ENCODE measurements around the gene TMEM130.
"Not testable (repeated sequence)": the region's sequence is repeated elsewhere in the genome, so short reads cannot be mapped to it uniquely, and the experiment has no call there.

Gene TMEM130

DNA sequence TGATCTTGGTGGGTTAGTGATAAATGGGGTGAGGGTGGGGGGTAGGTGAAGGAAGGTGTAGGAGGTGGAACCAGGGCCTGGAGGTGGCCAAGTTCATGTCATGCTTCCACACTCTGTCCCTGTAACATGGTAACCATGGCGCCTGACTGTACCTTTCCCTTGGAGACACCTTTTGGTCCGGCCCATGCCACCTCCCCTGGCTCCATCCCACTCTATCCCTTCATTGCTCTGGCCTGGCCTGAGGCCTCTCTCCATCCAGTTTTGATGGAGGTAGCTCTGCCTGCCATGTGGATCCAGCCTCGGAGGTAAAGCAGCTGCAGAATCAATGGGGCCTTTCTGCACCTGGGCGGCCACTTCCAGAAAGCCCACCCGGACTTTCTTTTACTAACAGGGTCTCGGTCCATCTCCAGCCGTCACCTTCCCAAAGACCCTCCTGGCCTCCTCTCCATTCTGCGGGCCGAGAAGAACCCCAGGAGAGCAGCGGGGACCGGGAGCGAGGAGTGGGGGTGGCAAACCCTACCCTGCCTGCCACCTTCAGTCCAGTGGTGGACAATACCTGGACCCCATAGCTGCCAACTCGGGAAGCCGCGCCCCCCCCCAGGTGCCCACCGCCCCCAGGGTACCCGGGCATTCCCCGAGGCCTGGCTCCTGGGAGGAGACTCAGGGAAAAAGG is 8.0 kb upstream of the TMEM130 start:
- no peak for DNase-seq (ENCODE audit: low read depth in 2 of 2)

DNA sequence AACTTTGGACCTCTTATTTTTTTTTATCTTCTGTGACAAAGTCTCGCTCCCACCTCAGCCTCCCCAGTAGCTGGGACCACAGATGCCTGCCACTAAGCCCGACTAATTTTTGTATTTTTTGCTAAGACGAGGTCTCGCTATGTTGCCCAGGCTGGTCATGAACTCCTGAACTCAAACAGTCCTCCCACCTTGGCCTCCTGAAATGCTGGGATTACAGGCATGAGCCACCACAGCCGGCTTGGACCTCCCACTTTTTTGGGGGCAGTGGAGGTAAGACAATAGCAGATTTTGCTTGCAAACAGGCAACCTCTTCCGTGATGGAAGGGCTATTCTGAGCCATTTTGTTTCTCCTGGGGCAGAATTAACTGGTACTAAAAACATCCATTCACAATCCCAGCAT is 7.3 kb upstream of the TMEM130 start:
- no peak for DNase-seq (ENCODE audit: low read depth in 2 of 2)

DNA sequence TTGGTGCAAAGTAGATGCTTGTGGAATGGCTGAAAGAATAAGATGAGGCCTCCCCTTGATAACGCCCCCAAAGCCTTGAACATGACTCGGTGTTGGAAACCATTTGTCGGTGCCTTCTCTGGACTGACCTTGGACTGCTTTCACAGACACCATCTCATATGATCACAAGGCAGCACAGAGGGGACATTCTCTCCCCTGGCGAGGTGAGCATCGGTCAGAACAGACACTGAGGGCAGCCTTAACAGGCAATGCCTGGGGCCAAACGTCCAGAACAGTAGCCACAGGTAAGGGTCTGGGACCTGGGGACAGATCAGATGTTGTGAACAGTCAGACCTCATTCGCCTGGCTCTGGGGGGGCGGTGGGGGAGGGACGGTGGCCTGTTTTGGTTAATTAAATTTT is 5.7 kb upstream of the TMEM130 start:
- no peak for DNase-seq (ENCODE audit: low read depth in 2 of 2)

DNA sequence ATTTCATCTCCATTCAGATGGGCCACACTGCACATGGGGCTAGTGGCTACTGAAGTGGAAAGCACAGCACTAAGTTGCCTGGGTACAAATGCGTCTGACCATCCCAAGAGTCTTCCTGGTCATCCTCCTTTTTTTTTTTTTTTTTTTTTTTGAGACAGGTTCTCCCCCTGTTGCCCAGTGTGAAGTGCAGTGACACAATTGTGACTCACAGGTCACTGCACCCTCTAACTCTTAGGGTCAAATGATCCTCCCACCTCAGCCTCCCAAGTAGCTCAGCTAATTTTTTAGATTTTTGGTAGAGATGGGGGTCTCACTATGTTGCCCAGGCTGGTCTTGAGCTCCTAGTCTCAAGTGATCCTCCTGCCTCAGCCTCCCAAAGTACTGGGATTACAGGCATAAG is 5.1 kb upstream of the TMEM130 start:
- no peak for DNase-seq (ENCODE audit: low read depth in 2 of 2)

DNA sequence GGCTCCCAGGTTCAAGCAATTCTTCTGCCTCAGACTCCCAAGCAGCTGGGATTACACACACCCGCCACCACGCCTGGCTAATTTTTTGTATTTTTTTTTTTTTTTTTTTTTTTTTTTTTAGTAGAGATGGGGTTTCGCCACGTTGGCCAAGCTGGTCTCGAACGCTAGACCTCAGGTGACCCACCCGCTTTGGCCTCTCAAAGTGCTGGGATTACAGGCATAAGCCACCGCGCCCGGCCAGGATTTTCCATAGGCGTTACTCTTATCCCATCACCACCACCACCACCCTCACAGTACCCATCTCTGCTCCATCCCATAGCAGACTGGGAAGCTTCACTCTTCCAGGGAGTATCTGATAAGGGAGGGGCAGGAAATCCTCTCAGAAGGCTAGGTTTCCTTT is 3.8 kb upstream of the TMEM130 start:
- DNase-seq (ENCODE audit: low read depth in 2 of 2): not testable (repeated sequence)

DNA sequence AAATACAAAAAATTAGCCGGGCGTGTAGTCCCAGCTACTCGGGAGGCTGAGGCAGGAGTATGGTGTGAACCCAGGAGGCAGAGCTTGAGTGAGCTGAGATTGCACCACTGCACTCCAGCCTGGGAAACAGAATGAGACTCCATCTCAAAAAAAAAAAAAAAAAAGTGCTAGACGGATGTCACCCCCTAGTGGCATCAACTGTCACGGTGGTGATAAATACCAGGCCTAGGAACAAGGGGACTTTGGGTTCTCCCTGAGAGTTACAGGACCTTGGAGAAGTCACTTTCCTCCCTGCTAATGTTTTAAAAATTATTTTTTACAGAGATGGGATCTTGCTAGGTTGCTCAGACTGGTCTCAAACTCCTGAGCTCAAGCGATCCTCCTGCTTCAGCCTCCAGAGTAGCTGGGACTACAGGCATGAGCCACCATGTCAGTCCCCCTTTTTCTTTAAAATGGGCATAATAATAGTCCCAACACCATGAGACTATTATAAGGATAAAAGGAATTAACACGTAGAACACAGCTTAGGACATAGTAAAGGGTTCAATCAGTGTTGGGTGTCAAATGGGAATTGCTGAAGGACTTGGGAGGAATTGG is 2.6 kb upstream of the TMEM130 start:
- no peak for DNase-seq (ENCODE audit: low read depth in 2 of 2)

DNA sequence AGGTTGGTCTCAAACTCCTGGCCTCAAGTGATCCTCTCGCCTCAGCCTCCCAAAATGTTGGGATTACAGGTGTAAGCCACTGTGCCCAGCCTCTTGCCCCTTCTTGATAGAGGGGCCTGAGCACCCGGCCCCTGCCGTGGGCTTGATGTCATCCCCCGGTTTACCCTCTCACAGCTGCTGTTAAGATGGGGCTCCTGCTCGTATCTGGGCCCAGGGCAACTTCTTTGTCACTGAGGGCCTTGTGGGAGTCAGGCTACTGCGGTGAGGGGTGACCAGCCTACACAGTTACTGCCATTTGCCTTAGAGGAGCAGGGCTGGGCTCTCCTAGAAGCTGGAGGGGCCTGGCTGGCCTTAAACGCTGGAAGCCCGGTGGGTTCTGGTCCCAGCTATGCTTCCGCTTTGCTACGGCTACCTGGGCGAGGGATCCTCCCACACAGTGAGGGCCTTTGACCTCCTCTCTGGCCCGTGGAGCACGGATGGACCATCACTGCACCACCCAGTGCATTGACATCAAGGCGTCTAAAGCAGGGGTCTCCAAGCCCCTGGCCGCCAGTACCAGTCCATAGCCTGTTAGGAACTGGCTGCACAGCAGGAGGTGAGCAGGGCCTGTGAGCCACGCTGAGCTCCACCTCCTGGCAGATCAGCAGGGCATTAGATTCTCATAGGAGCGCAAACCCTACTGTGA is 1.1 kb upstream of the TMEM130 start:
- DNase-seq (ENCODE audit: low read depth in 2 of 2): no peak

- DNase-seq (ENCODE audit: low read depth in 2 of 2): no peak
Observed at GRCh38 chr7:98870121-98870651, 372 bp upstream of the TMEM130 start.

GRCh38 chr7:98869027-98869596 is 702 bp downstream of the TMEM130 start:
- DNase-seq (ENCODE audit: low read depth in 2 of 2): no peak

- no peak for DNase-seq (ENCODE audit: low read depth in 2 of 2)
Observed at GRCh38 chr7:98868450-98868849, 1.4 kb downstream of the TMEM130 start.

GRCh38 chr7:98866765-98867164 is 3.0 kb downstream of the TMEM130 start:
- DNase-seq (ENCODE audit: low read depth in 2 of 2): no peak

DNA sequence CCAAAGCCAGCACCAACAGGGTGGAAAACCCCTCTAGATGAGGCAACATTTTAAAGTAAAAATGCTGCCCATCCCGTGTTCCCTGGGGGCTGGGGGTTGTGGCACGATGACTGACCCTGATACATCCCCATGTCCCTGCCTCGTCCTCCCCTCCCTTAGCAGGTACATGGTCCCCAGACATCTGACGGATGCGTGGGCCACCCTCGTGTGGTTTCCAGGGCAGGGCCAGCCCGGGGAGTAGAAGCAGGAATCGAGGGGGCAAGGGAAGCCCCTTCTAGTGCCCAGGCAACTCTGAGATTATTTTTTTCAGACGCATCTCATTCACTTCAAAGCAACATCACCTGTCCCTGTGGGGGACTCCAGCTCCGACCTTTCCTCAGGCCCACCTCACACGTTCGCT is 3.5 kb downstream of the TMEM130 start:
- no peak for DNase-seq (ENCODE audit: low read depth in 2 of 2)

DNA sequence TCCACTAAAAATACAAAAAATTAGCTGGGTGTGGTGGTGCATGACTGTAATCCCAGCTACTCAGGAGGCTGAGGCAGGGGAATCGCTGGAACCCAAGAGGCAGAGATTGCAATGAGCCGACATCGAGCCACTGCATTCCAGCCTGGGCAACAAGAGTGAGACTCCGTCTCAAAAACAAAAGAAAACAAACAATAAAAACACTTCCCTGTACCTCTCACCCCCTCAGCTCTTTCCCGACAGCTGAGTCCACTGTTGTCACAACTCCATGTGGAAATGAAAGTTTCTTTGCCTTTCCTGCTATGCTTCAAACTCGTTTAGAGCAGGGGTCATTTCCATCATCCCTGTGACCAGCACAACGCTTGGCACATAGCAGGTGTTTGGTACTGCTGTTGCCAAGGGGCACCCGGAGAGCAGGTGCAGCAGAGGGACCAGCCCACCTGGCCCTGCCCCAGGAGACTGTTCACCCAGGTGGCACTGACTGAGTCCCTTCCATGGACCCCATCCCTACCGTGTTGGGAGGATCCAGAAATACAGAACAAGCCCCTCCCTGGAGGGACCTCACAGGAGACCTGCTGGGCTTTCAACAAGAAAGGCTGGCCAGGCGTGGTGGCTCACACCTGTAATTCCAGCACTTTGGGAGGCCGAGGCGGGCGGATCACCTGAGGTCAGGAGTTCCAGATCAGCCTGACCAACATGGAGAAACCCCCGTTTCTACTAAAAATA is 4.9 kb downstream of the TMEM130 start:
- no peak for DNase-seq (ENCODE audit: low read depth in 2 of 2)

- DNase-seq (ENCODE audit: low read depth in 2 of 2): no peak
Observed at GRCh38 chr7:98863601-98864000, 6.2 kb downstream of the TMEM130 start.

DNA sequence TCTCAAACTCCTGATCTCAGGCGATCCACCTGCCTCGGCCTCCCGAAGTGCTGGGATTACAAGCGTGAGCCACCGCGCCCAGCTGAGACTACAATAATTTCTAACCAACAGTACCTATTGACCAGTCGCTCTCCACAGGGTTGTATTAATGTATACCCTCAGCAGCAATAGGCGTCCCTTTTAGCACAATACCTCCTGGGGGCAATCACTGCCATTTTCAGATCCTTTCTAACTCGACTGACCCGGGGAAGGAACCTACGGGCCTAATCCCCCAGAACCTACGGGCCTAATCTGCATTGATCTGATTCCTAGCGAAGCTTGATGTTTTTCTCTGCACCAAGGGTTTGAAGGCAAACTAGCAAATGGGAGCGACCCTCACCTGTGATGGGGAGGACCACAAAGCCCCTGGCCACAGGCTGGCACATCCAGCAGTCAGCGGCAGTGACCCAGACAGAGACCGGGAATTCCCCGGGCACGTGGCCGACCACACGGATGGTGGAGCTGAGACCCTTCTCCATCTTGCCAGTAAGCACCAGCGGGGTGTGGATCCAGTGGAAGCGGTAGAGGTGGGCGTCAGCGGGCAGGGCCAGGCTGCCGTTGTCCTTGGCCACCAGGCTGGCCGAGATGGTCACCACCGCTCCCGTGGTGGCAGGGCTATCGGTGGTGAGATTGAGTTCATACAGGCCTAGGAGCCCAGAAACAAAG is 6.9 kb downstream of the TMEM130 start:
- no peak for DNase-seq (ENCODE audit: low read depth in 2 of 2)

GRCh38 chr7:98862203-98862602 is 7.6 kb downstream of the TMEM130 start:
- no peak for DNase-seq (ENCODE audit: low read depth in 2 of 2)

DNA sequence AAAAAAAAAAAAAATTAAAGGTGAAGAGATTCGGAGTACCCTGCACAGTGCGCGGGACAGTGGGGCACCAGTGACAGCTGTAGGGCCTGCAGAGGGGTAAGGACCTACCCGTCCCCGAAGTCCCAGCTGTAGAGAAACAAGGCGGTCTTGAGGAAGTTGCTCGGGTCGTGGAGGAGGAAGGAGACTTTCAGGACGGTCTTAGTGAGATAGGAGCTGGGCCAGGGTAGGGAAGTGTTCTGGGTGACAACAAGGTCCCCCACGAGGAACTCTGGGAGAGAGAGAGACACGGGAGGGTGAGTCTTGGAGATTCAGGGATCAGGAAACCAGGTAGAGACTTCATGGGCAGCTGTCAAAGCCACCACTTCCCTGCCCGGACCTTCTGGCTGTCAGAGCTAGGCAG is 9.7 kb downstream of the TMEM130 start:
- DNase-seq (ENCODE audit: low read depth in 2 of 2): no peak

- no peak for DNase-seq (ENCODE audit: low read depth in 2 of 2)
Observed at GRCh38 chr7:98855610-98856422, 14.0 kb downstream of the TMEM130 start.

DNA sequence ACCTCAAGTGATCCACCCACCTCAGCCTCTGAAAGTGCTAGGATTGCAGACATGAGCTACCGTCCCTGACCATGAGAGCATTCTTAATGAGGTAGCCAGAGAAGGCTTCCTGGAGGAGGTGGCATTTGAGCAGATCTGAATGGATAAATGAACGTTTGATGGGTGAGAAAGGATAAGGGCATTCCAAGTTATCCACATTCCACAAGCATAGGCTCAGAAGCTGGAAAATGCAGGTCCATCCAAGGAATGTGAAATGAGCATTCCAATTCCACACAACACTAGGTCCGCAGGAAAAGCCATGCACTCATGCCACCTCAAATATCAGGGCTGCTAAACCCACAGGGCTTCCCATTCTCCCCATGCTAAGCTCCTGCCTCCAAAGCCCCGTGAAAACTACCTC is 17.0 kb downstream of the TMEM130 start:
- no peak for DNase-seq (ENCODE audit: low read depth in 2 of 2)

- DNase-seq (ENCODE audit: low read depth in 2 of 2): no peak
Observed at GRCh38 chr7:98848918-98849317, 20.9 kb downstream of the TMEM130 start.

GRCh38 chr7:98842552-98842951 is 27.3 kb downstream of the TMEM130 start:
- not testable (repeated sequence) for DNase-seq (ENCODE audit: low read depth in 2 of 2)

Measured in fibroblast of skin of left quadriceps (primary cell).